ENCODE results near the gene GREM2.

DNA sequence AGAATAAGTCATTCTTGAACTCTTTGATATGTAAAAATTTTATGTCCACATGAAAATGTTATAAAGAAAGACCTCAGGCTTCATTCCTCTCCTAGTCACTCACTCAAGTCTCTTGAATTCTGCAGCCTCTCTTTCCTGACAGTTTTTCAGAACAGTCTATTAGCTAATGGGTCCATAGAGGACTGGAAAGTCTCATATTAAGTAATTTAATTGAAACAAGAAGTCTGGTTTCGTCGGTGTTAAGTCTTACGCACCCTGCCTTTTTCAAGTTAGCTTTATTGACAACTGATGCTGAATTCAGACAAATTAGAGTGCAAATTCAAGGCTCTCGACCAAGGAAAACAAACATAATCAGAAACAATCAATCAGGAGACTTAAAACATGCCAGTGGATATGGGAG, 105.8 kb downstream of the GREM2 start:
- TF ChIP-seq, protein P1, sequence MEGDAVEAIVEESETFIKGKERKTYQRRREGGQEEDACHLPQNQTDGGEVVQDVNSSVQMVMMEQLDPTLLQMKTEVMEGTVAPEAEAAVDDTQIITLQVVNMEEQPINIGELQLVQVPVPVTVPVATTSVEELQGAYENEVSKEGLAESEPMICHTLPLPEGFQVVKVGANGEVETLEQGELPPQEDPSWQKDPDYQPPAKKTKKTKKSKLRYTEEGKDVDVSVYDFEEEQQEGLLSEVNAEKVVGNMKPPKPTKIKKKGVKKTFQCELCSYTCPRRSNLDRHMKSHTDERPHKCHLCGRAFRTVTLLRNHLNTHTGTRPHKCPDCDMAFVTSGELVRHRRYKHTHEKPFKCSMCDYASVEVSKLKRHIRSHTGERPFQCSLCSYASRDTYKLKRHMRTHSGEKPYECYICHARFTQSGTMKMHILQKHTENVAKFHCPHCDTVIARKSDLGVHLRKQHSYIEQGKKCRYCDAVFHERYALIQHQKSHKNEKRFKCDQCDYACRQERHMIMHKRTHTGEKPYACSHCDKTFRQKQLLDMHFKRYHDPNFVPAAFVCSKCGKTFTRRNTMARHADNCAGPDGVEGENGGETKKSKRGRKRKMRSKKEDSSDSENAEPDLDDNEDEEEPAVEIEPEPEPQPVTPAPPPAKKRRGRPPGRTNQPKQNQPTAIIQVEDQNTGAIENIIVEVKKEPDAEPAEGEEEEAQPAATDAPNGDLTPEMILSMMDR (IDR thresholded peaks at IDR 0.05 in 8 of 11, conservative IDR thresholded peaks at IDR 0.05 in 3 of 11): no peak
- TF ChIP-seq POLR2AphosphoS5 (IDR thresholded peaks at IDR 0.05): no peak
